Medulla oblongata (tissue), 1 donor: Measurements from ENCODE around the gene SYK.
"Not testable (repeated sequence)": the region's sequence is repeated elsewhere in the genome, so short reads cannot be mapped to it uniquely, and the experiment has no call there.

Source experiments
- DNase-seq: peaks from one replicate; pipeline ENCODE4 v3.0.0-alpha.2; 2015; ENCODE audit errors: extremely low spot score

Gene SYK

DNA sequence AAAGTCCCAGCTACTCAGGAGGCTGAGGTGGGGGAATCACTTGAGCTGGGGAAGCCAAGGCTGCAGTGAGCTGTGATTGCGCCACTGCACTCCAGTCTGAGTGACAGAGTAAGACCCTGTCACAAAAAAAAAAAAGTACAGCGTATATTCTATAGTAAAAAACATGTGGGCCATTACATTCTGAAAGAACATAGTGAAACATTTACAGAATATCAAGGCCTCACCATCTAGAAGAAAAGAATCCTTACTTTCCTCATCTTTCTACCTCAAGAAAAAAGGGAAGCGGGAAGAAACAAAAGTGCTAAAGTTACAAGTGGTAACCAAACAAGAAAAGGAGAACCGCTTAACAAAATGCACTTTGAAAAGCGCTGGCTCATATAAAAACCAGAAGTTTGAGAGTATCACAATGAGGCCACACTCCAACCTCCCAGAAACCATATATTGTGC is 5.7 kb upstream of the SYK start:
- DNase-seq = peak; percentile 66

DNA sequence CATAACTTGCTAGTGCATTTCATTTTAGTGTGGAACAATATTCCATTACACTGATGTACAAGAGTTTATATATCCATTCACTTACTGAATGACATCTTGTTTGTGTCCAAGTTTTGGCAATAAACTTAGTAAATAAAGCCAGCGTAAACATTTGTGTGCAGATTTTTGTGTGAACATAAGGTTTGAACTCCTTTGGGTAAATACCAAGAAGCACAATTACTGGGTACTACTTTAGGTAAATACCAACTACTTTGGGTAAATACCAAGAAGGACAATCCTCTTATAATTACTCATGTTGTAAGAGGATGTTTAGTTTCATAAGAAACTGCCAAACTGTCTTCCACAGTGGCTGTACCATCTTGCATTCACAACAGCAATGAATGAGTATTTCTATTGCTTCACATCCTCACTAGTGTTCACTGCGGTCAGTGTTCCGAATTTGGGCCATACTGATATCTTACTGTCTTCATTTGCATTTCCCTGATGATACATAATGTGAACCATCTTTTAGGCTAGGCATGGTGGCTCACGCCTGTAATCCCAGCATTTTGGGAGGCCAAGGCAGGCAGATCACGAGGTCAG is 2.3 kb upstream of the SYK start:
- DNase-seq = no peak

DNA sequence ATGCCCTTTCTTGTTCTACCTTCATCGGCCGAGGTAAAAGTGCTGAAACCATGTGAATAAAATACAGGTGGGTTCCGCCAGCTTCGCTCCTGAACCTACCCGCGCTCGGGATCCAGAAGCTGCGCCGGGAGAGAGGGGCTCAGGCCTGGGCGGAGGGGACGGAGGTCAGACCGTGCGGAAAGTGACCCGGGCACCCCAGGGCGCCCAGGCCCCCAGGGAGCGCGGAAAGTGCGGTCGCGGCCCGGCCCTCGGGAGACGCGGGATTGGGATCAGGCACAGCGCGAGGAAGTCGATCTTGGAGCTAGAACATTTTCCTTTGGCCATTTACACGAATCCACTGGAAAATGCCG is 329 bp downstream of the SYK start:
- DNase-seq = no peak

DNA sequence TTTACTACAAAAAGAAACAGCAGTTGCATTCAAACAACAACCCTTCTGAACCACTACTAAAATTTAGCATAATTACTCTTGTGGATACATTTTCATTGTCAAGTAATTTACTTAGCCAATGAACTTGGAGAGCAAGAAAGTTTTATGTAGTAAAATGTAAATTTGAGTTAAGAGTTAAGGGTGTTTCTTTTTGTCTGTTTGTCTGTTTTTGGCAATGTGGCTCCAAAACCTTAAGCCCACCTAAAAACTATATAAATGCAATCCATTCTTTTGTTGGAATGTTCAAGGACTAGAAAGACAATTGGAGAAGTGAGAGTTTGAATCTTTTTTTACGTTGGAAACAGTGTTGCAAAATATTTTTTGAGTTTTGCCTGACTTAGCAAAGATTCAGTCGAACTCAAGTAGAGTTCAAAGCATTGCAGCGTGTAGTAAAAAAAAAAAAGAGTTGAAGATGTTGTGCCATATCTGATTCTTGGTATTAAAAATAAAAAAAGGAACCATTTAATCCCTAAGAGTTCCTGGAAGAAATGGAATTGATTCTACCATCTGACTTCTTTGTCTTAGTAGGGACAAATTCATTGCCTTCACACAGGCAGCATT is 867 bp downstream of the SYK start:
- peak; percentile 33 for DNase-seq

DNA sequence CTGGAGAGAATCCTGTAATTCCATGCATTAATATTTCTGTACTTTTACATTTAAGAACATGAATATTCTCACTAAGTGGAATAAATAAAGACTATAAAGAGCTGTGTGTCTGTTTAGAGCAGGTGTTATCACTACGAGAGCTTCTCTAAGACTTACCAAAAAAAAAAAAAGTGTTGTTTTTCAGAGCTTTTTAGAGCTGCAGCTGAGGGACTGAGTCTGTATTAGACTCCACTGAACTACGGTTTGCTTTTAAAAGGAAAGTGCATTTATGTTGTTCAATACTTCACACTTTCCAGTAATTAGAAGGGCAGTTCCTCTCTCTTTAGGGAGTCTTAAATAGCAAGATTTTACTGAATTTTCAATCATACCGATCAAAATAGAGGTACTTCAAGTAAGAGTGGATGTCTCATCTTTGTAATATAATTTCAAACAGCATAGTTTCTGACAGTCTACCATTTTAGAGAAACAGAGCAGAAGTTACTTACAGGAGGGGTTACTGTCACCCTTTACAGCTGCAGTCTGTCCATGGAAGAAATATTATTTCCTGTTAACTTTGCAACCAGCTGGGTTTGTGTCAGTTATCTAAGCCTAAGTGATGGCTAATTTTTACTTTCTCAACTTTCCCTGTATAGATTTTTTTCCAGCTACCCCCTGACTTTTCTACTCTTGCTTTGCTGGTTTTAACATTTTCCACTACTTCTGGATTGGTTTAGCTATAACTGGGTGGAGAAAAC is 2.4 kb downstream of the SYK start:
- no peak for DNase-seq

DNA sequence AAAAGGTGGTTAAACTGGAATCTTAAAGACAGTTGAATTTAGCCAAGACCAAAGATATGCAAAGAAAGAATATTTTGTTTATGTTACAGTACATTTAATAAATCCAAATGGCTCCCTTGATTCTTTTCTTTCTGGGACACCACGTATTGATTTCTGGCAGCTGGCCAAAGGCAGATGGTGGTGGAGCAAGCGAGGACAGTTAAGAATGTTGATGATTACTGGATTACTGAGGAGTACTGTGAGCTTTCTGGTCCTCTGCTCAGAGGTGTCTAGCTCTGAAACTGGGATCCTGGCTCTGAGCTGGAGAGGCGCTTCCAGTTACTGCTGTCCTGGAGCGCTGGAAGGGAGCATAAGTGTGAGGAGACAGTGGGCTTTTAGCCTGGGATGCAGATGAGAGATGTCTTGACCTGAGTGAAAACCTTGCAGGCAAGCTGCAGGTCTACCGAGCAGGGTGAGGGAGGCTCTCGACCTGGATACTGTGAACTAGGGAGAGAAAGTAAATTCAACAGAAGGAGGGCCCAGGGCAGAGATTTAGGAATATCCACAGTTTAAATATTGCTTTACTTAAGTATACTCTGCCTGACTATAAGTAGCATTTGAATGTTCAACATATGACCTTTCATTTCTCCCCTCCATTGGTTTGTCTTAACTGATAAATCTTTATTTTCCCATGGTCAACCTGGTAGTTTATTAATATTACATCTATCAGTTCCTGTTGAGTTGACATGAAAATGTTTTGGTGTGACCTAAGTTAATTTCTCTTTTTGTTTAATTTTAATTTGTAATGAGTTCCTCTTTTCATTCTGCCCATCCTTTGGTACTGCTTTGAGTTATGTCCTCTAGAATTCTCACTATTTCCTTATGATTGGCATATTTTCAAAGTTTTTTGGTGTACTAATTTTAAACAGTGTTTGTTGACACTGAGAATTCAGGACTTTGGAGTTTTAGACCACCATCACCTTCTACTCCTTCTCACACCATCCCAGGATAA is 3.7 kb downstream of the SYK start:
- no peak for DNase-seq

DNA sequence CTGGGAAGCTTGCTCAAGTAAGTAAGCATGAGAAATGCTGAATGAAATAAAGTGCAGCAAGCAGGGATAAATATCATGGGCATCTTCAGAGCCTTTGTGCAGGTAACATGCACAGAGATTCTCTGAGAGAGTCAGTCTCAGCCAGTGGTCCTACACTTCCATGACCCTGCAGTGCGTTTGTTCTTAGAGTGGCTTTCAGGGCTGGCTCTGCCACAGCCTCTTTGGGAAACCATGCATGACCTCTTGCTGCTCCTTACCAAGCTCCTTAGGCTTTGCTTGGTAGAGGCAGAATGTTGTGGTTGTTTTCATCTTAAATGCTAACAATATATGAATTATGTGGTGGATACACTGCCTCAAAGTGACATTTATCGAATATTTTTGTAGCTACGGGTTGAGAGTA is 5.4 kb downstream of the SYK start:
- no peak for DNase-seq

DNA sequence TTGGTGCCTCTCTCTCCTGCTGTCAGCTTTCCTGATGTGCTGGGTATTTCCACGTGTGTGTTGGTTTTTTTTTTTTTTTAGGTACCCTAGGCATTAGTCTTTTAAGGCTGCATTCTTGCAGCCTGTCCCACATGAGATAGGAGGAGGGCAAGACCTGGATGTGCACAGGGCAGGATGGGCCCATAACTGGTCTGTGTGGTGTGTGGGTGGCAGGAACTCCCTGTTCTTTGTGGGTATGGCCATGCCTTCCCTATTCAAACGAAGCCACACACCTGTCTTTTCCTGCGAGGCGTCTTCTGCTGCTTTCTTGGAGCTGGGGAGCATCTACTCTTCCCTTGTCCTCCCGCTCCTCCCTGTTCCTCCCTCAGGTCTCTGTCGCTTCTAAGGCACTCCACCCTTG is 6.8 kb downstream of the SYK start:
- no peak for DNase-seq

DNA sequence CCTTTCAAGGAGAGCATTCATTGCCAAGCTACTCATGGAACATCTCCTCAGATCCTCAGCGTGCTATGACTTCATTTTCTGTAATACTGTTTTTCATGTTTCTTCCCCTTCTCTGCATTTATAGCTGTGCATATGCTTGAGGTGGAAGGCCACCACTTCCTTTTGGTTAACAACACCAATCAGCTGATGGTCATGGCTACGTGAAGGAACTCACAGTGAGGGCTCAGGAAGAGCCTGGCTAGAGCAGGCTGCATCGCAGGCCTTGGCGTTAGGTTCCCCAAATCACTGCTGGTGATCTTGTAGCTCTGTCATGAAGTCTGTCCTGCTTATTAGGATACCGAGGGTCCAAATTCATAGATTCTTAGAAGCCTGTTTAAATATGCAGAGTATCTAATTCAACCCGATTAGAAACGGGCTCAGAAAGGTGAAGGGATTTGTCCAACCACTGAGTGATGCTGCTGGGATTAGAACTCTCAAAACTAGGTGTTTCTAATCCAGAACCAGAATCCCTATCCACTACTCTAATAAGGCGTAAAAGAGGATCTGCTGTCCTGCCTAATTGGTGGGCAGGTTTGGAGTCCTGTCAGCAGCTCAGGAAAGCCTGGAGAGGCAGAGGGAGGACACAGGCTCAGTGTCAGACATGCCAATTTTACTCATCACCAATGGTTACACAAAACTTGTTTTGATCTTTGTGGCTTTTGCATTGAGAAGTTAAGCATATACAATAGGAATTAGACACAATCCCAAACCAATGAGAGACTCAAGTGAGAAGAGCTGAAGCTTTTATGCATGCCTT is 7.5 kb downstream of the SYK start:
- DNase-seq = peak; percentile 56

DNA sequence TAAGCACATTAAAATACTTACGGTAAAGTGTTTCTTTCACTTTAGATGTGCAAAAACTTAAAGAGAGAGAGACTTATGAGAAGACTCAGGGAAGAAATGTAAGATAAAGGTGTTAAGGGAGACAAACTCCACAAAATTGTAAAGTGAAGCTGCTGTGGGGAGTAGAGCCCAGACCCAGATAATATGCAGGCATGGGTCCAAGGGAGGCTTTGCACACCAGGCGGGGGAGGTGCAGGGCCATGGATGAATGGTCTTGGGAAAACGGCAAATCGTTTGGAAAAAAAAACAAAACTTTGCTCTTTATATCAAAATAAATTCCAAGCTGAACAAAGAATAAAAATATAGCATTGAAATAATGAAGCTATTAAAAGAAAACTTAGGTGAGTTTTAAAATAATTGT is 9.1 kb downstream of the SYK start:
- no peak for DNase-seq

DNA sequence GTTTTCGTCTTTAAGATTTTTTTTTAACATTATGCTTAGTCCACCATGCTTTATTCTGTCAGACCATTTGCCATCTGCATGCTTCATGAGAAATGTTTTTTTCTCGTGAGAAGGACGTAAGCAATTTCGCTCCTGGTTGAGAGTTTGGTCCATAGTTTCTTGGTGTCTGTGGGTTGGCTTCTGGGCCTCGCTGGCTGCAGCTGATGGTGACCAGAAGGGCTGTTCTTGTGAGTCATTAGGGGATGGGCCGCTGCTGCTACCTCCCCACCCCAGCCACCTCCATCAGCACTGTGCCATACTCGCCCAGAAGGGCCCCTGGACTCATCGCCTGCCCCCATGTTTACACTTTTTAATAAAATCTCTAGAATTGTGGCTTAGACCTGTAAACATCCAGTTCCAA is 11.4 kb downstream of the SYK start:
- DNase-seq = no peak

DNA sequence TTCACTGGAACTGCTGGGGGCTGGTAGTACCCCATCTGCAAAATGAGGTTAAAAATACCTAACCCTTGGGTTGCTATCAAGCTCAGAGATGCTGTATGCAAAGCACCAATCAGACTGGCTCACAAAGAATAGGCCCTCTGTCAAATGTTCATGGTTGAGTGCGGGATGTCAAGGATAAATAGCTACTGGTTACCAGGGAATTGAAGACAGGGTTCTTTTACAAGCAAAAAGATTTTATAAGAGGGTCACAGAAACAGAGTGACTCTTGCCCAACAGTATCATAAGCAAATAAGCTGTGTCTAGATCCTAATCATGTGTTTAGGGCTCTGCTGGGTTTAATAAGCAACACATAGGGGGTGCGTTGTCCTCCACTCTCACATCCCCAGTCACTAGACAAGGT is 11.9 kb downstream of the SYK start:
- DNase-seq = no peak

DNA sequence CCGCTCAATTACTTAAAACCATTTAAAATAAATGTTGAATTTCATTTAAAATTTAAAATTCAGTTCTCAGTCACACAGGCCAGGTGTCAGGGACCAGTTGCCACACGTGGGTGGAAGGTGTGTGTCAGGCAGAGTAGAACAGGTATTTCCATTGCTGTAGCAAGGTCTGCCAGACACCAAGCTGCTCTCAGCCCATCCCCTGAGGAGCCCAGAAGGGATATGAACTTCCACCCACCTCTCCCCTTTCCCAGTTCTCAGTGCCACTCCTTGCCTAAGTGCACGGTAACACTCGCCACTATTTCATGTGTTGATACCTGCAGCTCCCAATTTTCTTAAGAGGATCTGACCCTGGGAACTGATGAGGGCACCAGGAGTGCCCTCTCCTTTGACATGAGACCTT is 12.7 kb downstream of the SYK start:
- DNase-seq = no peak

DNA sequence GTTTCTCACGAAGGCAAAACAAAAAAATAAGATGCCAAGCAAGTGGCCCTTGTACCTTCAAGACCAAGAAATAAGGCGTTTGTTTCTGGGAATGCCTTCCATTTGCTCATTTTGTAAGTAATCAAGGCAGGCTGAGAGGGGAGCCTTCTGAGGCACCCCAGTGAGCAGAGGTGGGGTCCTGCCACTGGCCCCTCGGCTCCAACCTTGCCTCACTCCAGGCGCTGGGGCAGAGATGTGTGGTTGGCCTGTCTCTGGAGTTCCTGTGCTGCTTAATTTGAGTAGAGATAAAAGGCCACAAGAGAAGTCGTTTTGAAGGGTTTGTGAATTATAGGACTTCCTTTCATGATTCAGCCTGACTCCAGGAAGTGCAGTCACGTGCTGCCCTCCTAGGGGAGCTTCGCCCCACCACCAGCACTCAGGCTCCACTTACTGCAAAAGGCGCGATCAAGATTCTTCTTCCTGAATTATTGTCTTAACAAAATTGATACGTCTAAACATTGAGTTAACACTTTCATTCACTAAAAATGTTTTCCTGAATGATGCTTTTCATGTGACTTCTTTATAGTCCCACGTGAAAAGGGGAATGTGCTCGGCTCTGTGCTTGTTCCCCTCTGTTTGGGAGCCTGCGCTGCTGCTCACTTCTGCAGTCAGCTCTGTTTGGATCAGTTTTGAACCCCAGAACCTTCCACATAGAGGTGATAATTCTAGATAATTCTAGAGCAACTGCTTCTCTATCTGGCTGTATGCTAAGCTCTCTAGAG is 13.7 kb downstream of the SYK start:
- DNase-seq = peak; percentile 70

DNA sequence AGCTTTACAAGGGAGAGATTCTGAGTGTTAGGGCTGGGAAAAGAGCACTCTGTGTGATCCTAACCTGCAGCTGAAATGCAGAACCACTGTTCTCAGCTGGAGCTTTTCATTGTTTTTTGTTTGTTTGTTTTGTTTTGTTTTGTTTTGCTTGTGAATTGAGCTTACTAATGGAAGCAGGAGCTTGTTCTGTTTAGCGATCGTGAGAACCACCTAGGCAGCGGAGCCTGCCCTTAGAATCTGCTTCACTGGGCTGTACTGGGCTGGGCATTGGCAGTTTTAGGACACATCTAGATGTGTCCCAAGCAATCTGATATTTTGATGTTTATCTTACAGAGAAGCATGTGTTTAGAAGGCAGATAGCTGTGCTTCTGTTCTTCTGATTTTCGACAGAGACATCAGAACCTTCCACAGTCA is 14.3 kb downstream of the SYK start:
- no peak for DNase-seq

DNA sequence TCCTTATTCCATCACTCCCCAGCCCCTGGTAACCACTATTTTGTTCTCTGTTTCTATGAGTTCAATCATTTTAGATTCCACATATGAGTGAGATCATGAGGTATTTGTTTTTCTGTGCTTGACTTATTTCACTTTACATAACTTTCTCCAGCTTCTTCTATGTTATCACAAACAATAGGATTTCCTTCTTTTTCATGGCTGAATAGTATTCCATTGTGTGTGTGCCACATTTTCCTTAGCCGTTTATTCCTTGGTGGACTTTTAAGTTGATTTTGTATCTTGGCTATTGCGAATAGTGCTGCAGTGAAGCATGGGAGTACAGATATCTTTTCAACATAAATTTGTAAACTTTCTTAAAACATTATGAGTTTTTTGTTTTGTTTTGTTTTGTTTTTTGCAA is 15.1 kb downstream of the SYK start:
- no peak for DNase-seq

DNA sequence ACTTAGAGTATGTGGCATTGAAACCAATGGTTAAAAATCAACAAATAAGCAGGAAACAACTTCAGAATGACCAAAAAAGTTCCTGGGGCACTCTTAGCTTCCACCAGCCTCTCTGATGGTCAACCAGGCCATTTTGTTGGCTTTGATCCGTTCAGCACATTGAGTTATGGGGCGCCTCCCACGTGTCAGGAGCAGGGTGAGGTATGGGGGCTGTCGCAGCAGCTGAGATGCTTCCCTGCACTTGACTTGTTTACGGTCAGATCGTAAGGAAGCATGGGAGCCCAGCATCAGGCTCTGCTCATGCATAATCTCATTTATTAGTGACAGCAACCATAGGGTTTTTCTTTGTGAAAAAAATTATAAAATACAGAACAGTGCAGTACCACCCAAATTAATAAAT is 16.7 kb downstream of the SYK start:
- no peak for DNase-seq

DNA sequence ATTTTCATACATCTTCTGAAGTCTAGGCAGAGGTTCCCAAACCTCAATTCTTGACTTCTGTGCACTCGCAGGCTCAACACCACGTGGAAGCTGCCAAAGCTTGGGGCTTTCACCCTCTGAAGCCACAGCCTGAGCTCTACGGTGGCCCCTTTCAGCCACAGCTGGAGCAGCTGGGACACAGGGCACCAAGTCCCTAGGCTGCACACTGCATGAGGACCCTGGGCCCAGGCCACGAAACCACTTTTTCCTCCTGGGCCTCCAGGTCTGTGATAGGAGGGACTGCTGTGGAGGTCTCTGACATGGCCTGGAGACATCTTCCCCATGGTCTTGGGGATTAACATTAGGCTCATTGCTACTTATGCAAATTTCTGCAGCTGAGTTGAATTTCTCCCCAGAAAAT is 18.8 kb downstream of the SYK start:
- not testable (repeated sequence) for DNase-seq

DNA sequence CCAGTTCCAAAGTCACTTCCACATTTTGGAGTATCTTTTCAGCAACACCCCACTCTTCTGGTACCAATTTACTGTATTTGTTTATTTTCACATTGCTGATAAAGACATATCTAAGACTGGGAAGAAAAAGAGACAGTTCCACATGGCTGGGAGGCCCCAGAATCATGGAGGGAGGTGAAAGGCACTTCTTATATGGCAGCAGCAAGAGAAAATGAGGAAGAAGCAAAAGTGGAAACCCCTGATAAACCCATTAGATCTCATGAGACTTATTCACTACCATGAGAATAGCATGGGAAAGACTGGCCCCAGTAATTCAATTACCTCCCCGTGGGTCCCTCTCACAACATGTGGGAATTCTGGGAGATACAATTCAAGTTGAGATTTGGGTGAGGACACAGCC is 19.6 kb downstream of the SYK start:
- DNase-seq = not testable (repeated sequence)

DNA sequence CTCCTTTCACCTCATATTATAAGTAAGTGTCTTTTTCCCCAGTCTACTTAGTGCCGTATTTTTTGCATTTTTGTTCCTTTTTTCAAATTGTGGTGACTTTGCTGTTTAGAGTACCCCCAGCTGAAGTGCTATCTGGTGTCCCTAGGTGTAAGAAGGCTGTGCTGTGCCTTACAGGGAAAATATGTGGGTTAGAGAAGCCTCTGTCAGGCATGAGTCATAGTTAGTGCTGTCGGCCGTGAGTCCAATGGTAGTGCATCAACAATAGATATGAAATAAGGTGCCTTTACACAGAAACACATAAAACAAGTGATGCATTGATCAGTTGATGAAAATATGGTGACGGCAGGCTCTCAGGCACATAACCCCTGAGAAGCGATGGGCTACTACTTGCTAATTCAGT is 20.1 kb downstream of the SYK start:
- no peak for DNase-seq

DNA sequence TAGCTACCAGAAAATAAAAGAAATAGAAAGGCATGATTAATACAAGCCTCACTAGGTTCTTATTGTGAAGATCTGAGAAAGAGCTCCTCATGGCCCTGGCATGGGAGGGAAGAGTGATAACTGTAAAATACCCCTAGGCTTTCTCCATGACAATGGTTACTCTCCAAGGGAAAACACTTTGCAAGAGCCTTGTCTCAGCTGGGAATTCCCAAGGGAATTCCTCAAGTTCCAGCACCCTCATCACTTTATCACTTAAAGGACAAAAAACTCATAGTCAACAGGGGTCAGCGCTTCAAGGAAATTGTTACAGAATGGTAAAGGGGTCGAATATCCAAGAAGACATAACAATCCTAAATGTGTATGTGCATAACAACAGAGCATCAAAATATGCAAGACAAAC is 21.2 kb downstream of the SYK start:
- no peak for DNase-seq
